ENCODE measurements around the gene ATP6AP1.
A peak's percentile ranks its signal among the peaks of the same experiment; 100 is the strongest.

The ATP6AP1 gene

DNA sequence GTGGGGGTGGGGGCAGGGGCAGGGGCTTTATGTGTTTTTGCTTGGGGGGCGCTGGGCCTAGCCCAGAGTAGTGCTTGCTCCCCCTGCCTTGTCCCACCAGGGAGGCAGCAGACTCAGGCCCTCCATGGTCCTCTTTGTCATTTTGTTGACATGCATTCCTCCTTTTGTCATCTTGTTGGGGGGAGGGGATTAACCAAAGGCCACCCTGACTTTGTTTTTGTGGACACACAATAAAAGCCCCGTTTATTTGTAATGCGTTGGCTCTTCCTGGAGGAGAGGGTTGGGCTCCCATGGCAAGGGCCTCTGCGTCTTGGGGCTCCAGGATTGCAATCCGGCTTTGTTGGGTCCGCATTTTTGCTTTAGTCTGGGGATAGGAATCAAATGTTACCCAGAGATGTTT is 47.2 kb upstream of the ATP6AP1 start:
- no peak overlapping the region for H3K27ac ChIP-seq (ENCODE audit: extremely low read depth, low read depth, low read length)
- 0 out of 2 replicates have a peak, but pooled peaks cover 3% of the 10 kb centered on the region for H3K4me1 ChIP-seq (ENCODE audit: control insufficient read depth, insufficient read depth, low read length)
- no peak for TF ChIP-seq ZNF133 (tag by site-specific recombination; IDR thresholded peaks at IDR 0.05)
- no peak for TF ChIP-seq REPIN1 (tag by site-specific recombination; IDR thresholded peaks at IDR 0.05; ENCODE audit: low read depth)
- no peak for TF ChIP-seq ZNF174 (tag by site-specific recombination; IDR thresholded peaks at IDR 0.05)
- TF ChIP-seq ZNF2 (tag by site-specific recombination; IDR thresholded peaks at IDR 0.05) = no peak
- no peak for TF ChIP-seq ZNF830 (tag by site-specific recombination; IDR thresholded peaks at IDR 0.05; ENCODE audit: low read depth)
- TF ChIP-seq, protein P1, sequence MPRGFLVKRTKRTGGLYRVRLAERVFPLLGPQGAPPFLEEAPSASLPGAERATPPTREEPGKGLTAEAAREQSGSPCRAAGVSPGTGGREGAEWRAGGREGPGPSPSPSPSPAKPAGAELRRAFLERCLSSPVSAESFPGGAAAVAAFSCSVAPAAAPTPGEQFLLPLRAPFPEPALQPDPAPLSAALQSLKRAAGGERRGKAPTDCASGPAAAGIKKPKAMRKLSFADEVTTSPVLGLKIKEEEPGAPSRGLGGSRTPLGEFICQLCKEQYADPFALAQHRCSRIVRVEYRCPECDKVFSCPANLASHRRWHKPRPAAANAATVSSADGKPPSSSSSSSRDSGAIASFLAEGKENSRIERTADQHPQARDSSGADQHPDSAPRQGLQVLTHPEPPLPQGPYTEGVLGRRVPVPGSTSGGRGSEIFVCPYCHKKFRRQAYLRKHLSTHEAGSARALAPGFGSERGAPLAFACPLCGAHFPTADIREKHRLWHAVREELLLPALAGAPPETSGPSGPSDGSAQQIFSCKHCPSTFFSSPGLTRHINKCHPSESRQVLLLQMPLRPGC (tag by site-specific recombination; IDR thresholded peaks at IDR 0.05) = no peak
- no peak overlapping the region for H3K4me3 ChIP-seq (ENCODE audit: low read depth, low read length)
- H3K36me3 ChIP-seq (ENCODE audit: control insufficient read depth in 2 of 2, insufficient read depth in 1 of 2, low read length in 2 of 2) = peaks cover 0 to 22% of the 10 kb centered on the region in 2 experiments; a peak in 2 of 3 replicates
- ChIA-PET CTCF (interaction anchor here (3.0 kb wide), 1 partner anchor 8 kb away, joined by 18 read pairs; the partner anchor contains the start of gene FLNA), POLR2A (interaction anchor here (1.2 to 2.7 kb wide), 2 partner anchors 11 to 17 kb away, joined by 3 to 48 read pairs; partner anchors contain the start of gene RPL10)
- H3K9me3 ChIP-seq (ENCODE audit: control insufficient read depth, insufficient read depth, low read depth, low read length) = no peaks in the 10 kb centered on the region

DNA sequence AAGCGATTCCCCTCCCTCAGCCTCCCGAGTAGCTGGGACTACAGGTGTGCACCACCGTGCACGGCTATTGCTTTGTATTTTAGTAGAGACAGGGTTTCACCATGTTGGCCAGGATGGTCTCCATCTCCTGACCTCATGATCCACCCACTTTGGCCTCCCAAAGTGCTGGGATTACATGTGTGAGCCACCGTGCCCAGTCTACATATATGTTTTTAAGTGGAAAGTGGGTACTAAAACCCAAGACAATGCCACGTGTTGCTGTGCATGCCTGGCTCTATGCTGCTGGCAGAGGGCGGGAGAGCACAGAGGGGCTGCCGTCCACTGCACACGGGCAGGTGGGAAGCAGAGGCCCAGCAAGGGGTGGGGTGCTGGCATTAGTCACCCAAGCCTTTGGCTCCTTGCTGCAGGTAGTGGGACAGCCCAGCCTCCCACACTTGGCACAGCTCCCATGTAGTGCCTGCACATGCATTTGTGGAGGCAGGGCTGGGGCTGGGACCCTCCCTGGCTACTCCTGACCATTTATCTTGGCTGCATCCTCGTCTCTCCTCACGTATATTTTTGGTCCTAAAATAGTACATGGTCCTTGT is 45.9 kb upstream of the ATP6AP1 start:
- Histone ChIP-seq H3K9me3 (ENCODE audit: control insufficient read depth, insufficient read depth, low read depth, low read length) (no peaks in the 10 kb centered on the region), H3K4me3 (ENCODE audit: low read depth, low read length) (no peak overlapping the region), H3K36me3 (ENCODE audit: control insufficient read depth in 2 of 2, insufficient read depth in 1 of 2, low read length in 2 of 2) (peaks cover 0 to 22% of the 10 kb centered on the region in 2 experiments; a peak in 2 of 3 replicates), H3K27ac (ENCODE audit: extremely low read depth, low read depth, low read length) (no peak overlapping the region), H3K4me1 (ENCODE audit: control insufficient read depth, insufficient read depth, low read length) (0 out of 2 replicates have a peak, but pooled peaks cover 3% of the 10 kb centered on the region)
- TF ChIP-seq, protein P2, sequence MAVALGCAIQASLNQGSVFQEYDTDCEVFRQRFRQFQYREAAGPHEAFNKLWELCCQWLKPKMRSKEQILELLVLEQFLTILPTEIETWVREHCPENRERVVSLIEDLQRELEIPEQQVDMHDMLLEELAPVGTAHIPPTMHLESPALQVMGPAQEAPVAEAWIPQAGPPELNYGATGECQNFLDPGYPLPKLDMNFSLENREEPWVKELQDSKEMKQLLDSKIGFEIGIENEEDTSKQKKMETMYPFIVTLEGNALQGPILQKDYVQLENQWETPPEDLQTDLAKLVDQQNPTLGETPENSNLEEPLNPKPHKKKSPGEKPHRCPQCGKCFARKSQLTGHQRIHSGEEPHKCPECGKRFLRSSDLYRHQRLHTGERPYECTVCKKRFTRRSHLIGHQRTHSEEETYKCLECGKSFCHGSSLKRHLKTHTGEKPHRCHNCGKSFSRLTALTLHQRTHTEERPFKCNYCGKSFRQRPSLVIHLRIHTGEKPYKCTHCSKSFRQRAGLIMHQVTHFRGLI (tag by site-specific recombination; IDR thresholded peaks at IDR 0.05) = no peak
- TF ChIP-seq ZNF549 (tag by site-specific recombination; IDR thresholded peaks at IDR 0.05) (no peak), ZSCAN16 (tag by site-specific recombination; IDR thresholded peaks at IDR 0.05) (no peak), EGR2 (tag by site-specific recombination; IDR thresholded peaks at IDR 0.05; ENCODE audit: low read depth) (peak; percentile 46; the same call in 1 of the 2 replicates), ZFHX2 (tag by site-specific recombination; conservative IDR thresholded peaks at IDR 0.05) (peak; percentile 66), SCRT1 (tag by site-specific recombination; IDR thresholded peaks at IDR 0.05; ENCODE audit: borderline replicate concordance) (peak; percentile 22; the same call in 1 of the 2 replicates)
- TF ChIP-seq, protein P3, sequence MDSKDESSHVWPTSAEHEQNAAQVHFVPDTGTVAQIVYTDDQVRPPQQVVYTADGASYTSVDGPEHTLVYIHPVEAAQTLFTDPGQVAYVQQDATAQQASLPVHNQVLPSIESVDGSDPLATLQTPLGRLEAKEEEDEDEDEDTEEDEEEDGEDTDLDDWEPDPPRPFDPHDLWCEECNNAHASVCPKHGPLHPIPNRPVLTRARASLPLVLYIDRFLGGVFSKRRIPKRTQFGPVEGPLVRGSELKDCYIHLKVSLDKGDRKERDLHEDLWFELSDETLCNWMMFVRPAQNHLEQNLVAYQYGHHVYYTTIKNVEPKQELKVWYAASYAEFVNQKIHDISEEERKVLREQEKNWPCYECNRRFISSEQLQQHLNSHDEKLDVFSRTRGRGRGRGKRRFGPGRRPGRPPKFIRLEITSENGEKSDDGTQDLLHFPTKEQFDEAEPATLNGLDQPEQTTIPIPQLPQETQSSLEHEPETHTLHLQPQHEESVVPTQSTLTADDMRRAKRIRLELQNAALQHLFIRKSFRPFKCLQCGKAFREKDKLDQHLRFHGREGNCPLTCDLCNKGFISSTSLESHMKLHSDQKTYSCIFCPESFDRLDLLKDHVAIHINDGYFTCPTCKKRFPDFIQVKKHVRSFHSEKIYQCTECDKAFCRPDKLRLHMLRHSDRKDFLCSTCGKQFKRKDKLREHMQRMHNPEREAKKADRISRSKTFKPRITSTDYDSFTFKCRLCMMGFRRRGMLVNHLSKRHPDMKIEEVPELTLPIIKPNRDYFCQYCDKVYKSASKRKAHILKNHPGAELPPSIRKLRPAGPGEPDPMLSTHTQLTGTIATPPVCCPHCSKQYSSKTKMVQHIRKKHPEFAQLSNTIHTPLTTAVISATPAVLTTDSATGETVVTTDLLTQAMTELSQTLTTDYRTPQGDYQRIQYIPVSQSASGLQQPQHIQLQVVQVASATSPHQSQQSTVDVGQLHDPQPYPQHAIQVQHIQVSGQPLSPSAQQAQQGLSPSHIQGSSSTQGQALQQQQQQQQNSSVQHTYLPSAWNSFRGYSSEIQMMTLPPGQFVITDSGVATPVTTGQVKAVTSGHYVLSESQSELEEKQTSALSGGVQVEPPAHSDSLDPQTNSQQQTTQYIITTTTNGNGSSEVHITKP (tag by site-specific recombination; IDR thresholded peaks at IDR 0.05) = peak; percentile 44; the same call in 1 of the 2 replicates
- ChIA-PET POLR2A (interaction anchor here (1.1 to 3.1 kb wide), 8 partner anchors 9 to 99 kb away, joined by 3 to 26 read pairs (median 4); partner anchors contain the start of genes DNASE1L1, FLNA, LAGE3 and RPL10), CTCF (interaction anchor here (1.3 to 3.0 kb wide), 2 partner anchors 9 to 17 kb away, joined by 6 to 18 read pairs; partner anchors contain the start of gene FLNA)
